Measurements from ENCODE around the gene TMEFF1.

TMEFF1 gene

GRCh38 chr9:100466171-100466828 is 6.6 kb upstream of the TMEFF1 start:
- H3K36me3 ChIP-seq (replicated peaks): no peaks in the 10 kb centered on the region
- in situ Hi-C loops (cut with HindIII; ENCODE audit: low pct_ligation_motif_present, low sequenced_read_pairs): no loop called here
- TF ChIP-seq CTCF (IDR thresholded peaks at IDR 0.05; ENCODE audit: low read depth, low read length, missing control alignments): no peak
- no peak overlapping the region for H3K4me3 ChIP-seq (ENCODE audit: low read depth, low read length)
- no peak overlapping the region for H3K27ac ChIP-seq
- DNase-seq: no peak
- H3K27me3 ChIP-seq (replicated peaks): no peaks in the 10 kb centered on the region

- in situ Hi-C loops (cut with HindIII; ENCODE audit: low pct_ligation_motif_present, low sequenced_read_pairs): no loop called here
- no peaks in the 10 kb centered on the region for H3K27me3 ChIP-seq (replicated peaks)
- TF ChIP-seq CTCF (IDR thresholded peaks at IDR 0.05; ENCODE audit: low read depth, low read length, missing control alignments): no peak
- no peak for DNase-seq
- no peak overlapping the region for H3K27ac ChIP-seq
- H3K4me3 ChIP-seq (ENCODE audit: low read depth, low read length): no peak overlapping the region
- H3K36me3 ChIP-seq (replicated peaks): no peaks in the 10 kb centered on the region
These were observed 6.1 kb upstream of the TMEFF1 start for GRCh38 chr9:100466829-100467221.

GRCh38 chr9:100468041-100468440 is 4.9 kb upstream of the TMEFF1 start:
- no peak for DNase-seq
- Histone ChIP-seq H3K4me3 (ENCODE audit: low read depth, low read length) (no peak overlapping the region), H3K27ac (no peak overlapping the region), H3K36me3 (replicated peaks) (no peaks in the 10 kb centered on the region), H3K27me3 (replicated peaks) (no peaks in the 10 kb centered on the region)
- in situ Hi-C loops (cut with HindIII; ENCODE audit: low pct_ligation_motif_present, low sequenced_read_pairs): no loop called here
- TF ChIP-seq CTCF (IDR thresholded peaks at IDR 0.05; ENCODE audit: low read depth, low read length, missing control alignments): no peak

- in situ Hi-C loops (cut with HindIII; ENCODE audit: low pct_ligation_motif_present, low sequenced_read_pairs): no loop called here
- Histone ChIP-seq H3K27ac (no peak overlapping the region), H3K36me3 (replicated peaks) (no peaks in the 10 kb centered on the region), H3K4me3 (ENCODE audit: low read depth, low read length) (peak overlapping the region; percentile 66), H3K27me3 (replicated peaks) (no peaks in the 10 kb centered on the region)
- DNase-seq: no peak
- TF ChIP-seq CTCF (IDR thresholded peaks at IDR 0.05; ENCODE audit: low read depth, low read length, missing control alignments): no peak
These were observed 681 bp upstream of the TMEFF1 start for GRCh38 chr9:100472268-100472667.

GRCh38 chr9:100473276-100474081 is 530 bp downstream of the TMEFF1 start:
- Histone ChIP-seq H3K27ac (no peak overlapping the region), H3K27me3 (replicated peaks) (no peaks in the 10 kb centered on the region), H3K4me3 (ENCODE audit: low read depth, low read length) (peak overlapping the region; percentile 66), H3K36me3 (replicated peaks) (no peaks in the 10 kb centered on the region)
- DNase-seq: no peak
- in situ Hi-C loops (cut with HindIII; ENCODE audit: low pct_ligation_motif_present, low sequenced_read_pairs): no loop called here
- TF ChIP-seq CTCF (IDR thresholded peaks at IDR 0.05; ENCODE audit: low read depth, low read length, missing control alignments): no peak

Data from brain microvascular endothelial cell (primary cell).